Effector CD8-positive, alpha-beta T cell (primary cell): ENCODE data around the gene FAM81A.
"Not testable (repeated sequence)": the region's sequence is repeated elsewhere in the genome, so short reads cannot be mapped to it uniquely, and the experiment has no call there.

ENCODE experiments used
- DNase-seq: peaks from one replicate; lab custom pipeline; 2025; lab: John Stamatoyannopoulos, UW
- total RNA-seq, 4 experiments: gene quantifications; one replicate each; lab custom pipeline; 2026; lab: John Stamatoyannopoulos, UW

The FAM81A gene
- total RNA-seq = 0 to 0.18 (median 0) reads per million in 4 experiments

- DNase-seq = no peak
Observed at GRCh38 chr15:59437817-59438624, at the start of gene FAM81A. Gene FAM81A (plus strand): TSS chr15:59438186. CDS start chr15:59458627, 20,441 bp downstream.

DNA sequence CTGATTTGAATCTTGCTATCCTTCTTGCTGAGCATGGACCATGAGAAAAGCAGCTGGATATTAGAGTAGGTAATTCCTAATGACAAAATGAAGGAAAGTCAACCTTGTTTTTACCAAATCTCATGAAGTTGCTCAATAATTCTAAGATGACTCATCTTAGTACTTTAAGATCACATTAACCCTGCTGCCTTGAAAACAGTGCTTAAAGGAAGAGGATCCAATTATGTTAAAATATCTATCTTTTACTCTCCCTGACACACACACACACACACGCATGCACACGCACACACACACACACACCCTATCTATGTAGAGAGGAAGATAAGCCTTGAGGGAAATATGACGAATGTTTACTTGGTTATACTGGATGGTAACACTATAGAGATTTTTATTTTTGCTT, 49.3 kb upstream of the FAM81A start:
- no peak for DNase-seq

- DNase-seq = no peak
Observed at GRCh38 chr15:59392299-59392698, 45.7 kb upstream of the FAM81A start.

DNA sequence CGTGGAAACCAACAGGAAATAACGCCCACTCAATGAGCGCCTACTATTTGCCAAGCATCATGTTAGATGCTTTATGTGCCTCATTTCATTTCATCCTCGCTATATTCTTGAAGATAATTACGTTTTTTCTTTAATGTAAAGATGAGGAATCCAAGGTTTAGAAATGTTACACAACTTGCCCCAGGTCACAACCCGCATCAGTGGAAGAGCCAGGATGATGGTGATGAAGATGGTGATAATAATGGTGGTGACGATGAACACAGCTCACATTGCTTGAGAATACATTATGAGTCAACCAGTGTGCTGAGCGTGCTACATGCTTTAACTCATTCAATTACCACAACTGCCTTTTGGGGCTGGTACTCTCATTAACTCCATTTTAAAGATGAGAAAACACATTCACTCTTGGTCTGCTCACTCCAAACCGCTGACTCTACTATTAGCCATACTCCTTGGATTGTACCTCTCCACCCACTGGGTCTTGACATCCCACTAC, 43.8 kb upstream of the FAM81A start:
- DNase-seq = no peak

- DNase-seq = no peak
Observed at GRCh38 chr15:59396211-59396610, 41.8 kb upstream of the FAM81A start.

DNA sequence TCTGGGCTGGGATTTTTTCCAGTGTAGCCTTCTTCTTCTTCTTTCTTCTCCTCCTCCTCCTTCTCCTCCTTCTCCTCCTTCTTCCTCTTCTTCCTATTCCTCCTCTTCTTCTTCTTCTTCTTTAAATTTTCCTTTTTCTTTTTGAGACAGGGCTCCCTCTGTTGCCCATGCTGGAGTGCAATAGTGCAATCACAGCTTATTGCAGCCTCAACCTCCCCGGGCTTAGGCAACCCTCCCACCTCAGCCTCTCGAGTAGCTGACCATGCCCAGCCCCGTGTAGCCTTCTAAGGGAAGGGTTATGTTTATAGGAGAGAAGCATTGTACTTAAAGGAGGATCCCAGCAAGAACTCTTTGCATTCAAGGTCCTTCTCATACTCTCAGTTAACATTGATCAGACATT, 41.3 kb upstream of the FAM81A start:
- DNase-seq = no peak

GRCh38 chr15:59398220-59398619, 39.8 kb upstream of the FAM81A start:
- no peak for DNase-seq

- DNase-seq = no peak
Observed at GRCh38 chr15:59399465-59400102, 38.4 kb upstream of the FAM81A start.

DNA sequence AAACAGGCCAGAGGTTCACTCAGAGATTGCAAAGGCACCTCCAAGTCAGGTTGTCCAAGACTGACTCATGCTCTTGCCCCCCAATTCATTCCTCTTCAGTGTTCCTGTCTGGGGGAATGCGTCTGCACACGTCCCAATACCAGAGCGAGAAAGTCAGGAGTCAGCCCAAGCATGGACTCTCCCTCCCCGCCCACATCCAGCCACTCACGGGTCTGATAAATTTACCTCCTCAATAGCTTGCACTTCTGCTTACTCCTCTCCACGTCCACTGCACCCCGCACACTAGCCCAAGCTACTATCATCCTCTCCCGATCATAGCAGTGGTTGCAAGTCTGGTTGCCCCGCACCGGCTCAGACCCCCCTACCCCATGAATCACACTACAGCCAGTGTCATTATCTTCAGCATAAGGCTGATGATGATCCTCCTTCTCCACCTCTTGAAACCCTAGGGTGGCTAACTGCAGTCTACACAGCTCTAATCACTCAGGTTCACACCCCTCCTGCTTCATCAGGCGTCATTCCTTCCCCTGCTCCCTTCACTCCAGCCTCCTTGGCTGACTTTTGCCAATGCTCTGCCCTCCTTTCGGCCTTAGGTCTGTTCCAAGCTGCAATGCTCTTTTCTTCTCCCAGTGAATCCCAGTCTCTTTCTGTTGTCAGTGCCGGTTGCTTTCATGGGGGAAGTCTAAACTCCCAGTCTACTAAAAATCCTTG, 37.7 kb upstream of the FAM81A start:
- no peak for DNase-seq

GRCh38 chr15:59401051-59401823, 36.7 kb upstream of the FAM81A start:
- not testable (repeated sequence) for DNase-seq

DNA sequence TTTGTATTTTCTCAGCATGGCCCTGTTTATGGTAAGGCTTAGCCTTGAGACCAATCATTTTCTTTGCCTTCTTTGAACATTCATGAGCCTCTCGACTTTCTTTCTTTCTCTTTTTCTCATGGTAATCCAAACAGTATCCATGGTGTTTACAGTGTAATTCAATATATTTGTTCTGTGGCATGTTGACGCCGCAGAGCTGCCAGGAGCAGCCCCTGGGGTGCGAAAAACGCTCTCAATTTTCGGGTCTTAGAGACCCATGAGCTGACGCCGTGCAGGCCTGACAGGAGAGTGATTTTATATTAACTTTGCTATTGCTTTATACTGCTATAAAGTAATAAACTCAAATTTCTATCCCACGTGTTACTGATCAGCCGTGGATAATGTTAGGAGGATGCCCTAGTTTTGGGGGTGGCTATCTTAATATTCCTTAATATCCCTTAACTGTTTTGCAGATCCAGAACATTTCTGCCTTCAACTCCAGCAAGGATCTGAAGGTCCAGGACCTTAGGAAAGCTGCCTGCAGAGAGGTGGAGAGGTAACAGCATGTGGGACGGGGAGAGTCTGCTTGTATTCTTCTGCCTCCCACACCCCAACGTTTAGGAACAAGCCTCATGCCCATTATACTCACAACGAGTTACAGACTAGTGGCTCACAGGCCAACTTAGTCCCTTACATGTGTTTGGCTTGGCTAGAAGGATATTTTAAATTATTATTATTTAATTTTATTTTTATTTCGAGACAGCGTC, 36.0 kb upstream of the FAM81A start:
- no peak for DNase-seq

DNA sequence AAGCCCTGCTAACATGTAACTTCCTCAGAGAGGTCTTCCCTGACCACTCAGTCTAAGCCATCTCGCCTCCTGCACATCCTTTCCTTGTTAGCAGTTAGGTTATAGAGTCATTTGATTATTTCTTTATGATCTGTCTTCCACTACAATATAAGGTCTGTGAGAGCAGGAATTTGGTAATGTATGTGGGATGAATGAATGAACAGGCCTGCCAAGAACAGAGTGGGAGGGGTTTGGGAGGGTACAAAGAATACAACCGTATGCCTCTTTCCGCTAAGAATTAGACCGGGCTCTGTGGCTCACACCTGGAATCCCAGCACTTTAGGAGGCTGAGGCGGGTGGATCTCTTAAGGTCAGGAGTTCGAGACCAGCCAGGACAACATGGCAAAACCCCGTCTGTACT, 32.9 kb upstream of the FAM81A start:
- no peak for DNase-seq

DNA sequence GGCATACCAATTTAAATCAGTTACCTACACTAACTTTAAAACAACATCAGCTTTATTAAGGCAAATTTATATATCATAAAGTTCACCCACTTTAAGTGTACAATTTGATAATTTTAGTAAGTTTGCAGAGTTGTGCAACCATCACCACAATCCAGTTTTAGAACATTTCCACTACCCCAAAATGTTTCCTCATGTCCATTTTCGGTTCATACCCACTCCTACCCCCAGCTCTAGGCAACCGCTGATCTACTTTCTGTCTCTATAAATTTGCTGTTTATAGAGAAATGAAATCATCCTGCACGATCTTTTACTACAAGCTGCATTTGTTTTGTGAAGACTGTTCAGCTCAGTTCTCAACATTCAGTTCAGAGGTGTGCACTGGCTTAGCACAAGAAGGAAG, 31.5 kb upstream of the FAM81A start:
- DNase-seq = no peak

- no peak for DNase-seq
Observed at GRCh38 chr15:59407946-59408345, 30.0 kb upstream of the FAM81A start.

DNA sequence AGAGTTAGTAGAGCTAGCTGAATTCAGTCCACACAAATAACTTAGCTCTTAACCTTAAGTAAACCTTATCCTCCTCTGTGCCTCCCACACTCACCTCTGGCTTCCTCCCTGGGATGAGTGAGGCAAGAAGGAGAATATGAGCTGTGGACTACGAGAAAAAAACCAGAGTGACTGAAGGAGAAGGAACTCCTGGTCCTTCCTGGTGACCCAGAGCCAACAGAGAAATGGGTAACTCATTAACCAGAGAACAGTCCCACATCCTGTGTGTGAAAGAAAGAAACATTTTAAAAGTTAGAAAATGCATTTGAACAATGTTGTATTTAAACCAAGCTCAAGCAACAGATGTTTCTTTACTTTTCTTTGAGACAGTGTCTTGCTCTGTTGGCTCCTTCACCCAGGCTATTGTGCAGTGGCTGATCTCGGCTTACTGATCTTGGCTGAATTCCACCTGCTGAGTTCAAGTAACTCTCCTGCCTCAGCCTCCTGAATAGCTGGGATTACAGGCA, 27.5 kb upstream of the FAM81A start:
- no peak for DNase-seq

- no peak for DNase-seq
Observed at GRCh38 chr15:59413577-59413976, 24.4 kb upstream of the FAM81A start.

- no peak for DNase-seq
Observed at GRCh38 chr15:59416816-59417215, 21.2 kb upstream of the FAM81A start.

GRCh38 chr15:59419170-59419569, 18.8 kb upstream of the FAM81A start:
- DNase-seq = no peak

DNA sequence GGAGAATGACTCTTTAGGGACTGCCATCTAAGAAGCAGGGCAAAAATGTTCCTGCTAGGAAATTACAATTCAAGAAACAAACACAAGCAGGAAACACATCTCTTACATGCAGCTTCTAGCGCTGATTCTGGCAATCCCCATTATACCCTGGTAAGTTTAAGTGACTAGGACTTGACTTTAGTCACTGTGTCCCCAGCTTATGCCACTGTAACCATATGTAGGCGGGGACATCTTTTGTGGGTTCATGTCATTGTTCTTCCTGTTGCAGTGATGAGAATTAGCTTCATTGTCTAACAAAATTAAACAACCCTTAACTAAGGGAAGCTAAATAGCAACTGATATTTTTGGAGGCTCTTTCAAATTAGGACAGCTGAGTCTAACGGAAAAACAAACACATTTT, 17.9 kb upstream of the FAM81A start:
- no peak for DNase-seq

DNA sequence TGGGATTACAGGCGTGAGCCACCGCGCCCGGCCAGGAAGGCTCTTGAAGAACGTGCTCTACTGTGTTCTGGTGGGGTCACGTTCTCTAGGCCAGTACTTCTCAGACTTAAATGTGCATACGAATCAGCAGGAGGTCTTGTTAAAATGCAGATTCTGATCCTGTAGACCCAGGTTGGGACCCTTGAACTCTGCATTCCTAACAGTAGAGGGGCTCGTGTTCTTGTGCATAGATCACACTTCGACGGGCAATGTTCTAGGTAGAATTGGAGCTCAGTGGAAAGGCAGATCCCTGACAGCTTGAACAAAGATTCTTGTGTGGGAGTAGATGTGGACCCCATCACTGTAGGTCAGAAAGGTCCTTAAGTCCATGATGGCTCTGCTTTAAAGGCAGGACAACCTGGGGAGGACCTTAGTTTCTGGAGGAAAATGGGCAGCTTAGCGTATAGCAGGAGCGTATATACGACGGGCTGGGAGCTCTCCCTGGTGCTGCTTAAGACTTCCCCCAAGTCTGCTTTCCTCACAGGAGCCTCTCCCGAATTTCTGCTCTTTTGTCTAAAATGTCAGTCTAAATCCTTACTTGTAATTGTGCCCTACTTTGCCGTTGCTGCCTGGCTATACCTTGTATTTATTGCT, 16.9 kb upstream of the FAM81A start:
- DNase-seq = no peak
